H1 (cell line): Measurements from ENCODE around the gene PMF1. TPM values are rescaled to one million over a fixed set of nuclear protein-coding genes. Genes with fewer than 3 reads are reported as not detected.

ENCODE experiments used
- CTCF ChIA-PET: fragments of 300-600 bp; sonication (Branson Sonifier 250); formaldehyde crosslinking; loops from one replicate; lab custom pipeline; 2021; ENCODE audit not compliant: partially characterized antibody; lab: Charles Lee
- POLR2A ChIA-PET: fragments of 300-600 bp; sonication (Branson Sonifier 250); formaldehyde crosslinking; loops from one replicate; lab custom pipeline; 2021; ENCODE audit warnings: inconsistent platforms; ENCODE audit not compliant: partially characterized antibody; lab: Charles Lee
- DNase-seq, 2 experiments: peaks; one replicate each; pipeline versions ENCODE4 v3.0.0 to v3.0.0-alpha.2; 2010 to 2022; ENCODE audit warnings: low spot score in 2 of 2, low read depth in 1 of 2, mixed read lengths in 1 of 2
- FAIRE-seq: peaks from 2 replicates; lab custom pipeline; 2011; peaks lifted over from hg19 to GRCh38; lab: Jason Lieb, UNC
- H2AFZ ChIP-seq: 2 replicates; pipeline ENCODE4 v1.8.1; 2012; ENCODE audit warnings: low read length, inconsistent platforms
- H2AK5ac ChIP-seq: 2 replicates; pipeline ENCODE4 v1.6.1; 2013; ENCODE audit warnings: low read depth, low read length
- H2BK120ac ChIP-seq: replicated peaks from 2 replicates; pipeline ENCODE3; 2013; ENCODE audit warnings: low read depth, low read length, inconsistent platforms
- H2BK12ac ChIP-seq: 2 replicates; pipeline ENCODE4 v1.6.1; 2013; ENCODE audit warnings: low read depth, low read length
- H2BK15ac ChIP-seq: 2 replicates; pipeline ENCODE4 v1.6.1; 2013; ENCODE audit warnings: low read length
- H2BK20ac ChIP-seq: 2 replicates; pipeline ENCODE4 v1.6.1; 2013; ENCODE audit warnings: low read length
- H2BK5ac ChIP-seq: 2 replicates; pipeline ENCODE4 v1.6.1; 2013; ENCODE audit warnings: low read depth, low read length
- H3K14ac ChIP-seq: 2 replicates; pipeline ENCODE4 v1.6.1; 2013; ENCODE audit warnings: inconsistent platforms; ENCODE audit not compliant: insufficient read length
- H3K18ac ChIP-seq: 2 replicates; pipeline ENCODE4 v1.6.1; 2013; ENCODE audit warnings: low read length; ENCODE audit errors: extremely low read depth
- H3K23ac ChIP-seq: 2 replicates; pipeline ENCODE4 v1.6.1; 2013; ENCODE audit warnings: inconsistent platforms; ENCODE audit not compliant: insufficient read length
- H3K23me2 ChIP-seq: 2 replicates; pipeline ENCODE4 v1.6.1; 2013; ENCODE audit warnings: low read depth, low read length
- H3K27ac ChIP-seq: 2 replicates; pipeline ENCODE4 v1.6.1; 2011; ENCODE audit warnings: low read depth, low read length, inconsistent platforms
- H3K27me3 ChIP-seq, 4 experiments: replicated peaks in 1 of 4; 1 replicate in 1 of 4; 2 replicates in 3 of 4; pipeline versions ENCODE4 v1.6.1 to v1.8.1; 2011 to 2013; ENCODE audit warnings: low read length in 3 of 4, mild to moderate bottlenecking in 3 of 4, inconsistent platforms in 2 of 4, mixed read lengths in 2 of 4, moderate library complexity in 1 of 4; ENCODE audit not compliant: control insufficient read depth in 3 of 4, insufficient read depth in 3 of 4; ENCODE audit errors: extremely low read depth in 1 of 4
- H3K36me3 ChIP-seq, 4 experiments: 2 replicates each; pipeline versions ENCODE4 v1.6.1 to v1.8.1; 2011 to 2013; ENCODE audit warnings: mild to moderate bottlenecking in 4 of 4, low read length in 3 of 4, moderate library complexity in 2 of 4, control low read depth in 1 of 4, inconsistent platforms in 1 of 4; ENCODE audit not compliant: insufficient read depth in 4 of 4, control insufficient read depth in 2 of 4
- H3K4ac ChIP-seq: replicated peaks from 2 replicates; pipeline ENCODE3; 2013; ENCODE audit warnings: low read length, low read depth, mixed read lengths, inconsistent platforms; ENCODE audit not compliant: insufficient read length
- H3K4me1 ChIP-seq, 4 experiments: replicated peaks in 1 of 4; 1 replicate in 1 of 4; 2 replicates in 3 of 4; pipeline versions ENCODE4 v1.6.1 to v1.8.1; 2011 to 2013; ENCODE audit warnings: low read length in 3 of 4, inconsistent platforms in 2 of 4, mixed read lengths in 1 of 4; ENCODE audit not compliant: insufficient read depth in 4 of 4, control insufficient read depth in 3 of 4
- H3K4me2 ChIP-seq, 2 experiments: 2 replicates each; pipeline versions ENCODE4 v1.6.1 to v1.8.1; 2011 to 2013; ENCODE audit warnings: low read depth in 2 of 2, low read length in 2 of 2, control low read depth in 1 of 2, inconsistent platforms in 1 of 2, mild to moderate bottlenecking in 1 of 2; ENCODE audit not compliant: insufficient read depth in 1 of 2
- H3K4me3 ChIP-seq, 4 experiments: fragments of 200-600, 300-600 bp in 1 of 4; sonication (generic), shearing (Covaris generic), sonication (Bioruptor Twin) in 1 of 4; 2 replicates each; pipeline versions ENCODE4 v1.5.1 to v1.8.1; 2011 to 2016; ENCODE audit warnings: low read length in 4 of 4, low read depth in 3 of 4, control low read depth in 2 of 4, inconsistent platforms in 2 of 4, mild to moderate bottlenecking in 2 of 4, mixed read lengths in 1 of 4, moderate library complexity in 1 of 4; ENCODE audit not compliant: insufficient read depth in 2 of 4; ENCODE audit errors: extremely low read depth in 1 of 4
- H3K56ac ChIP-seq: replicated peaks from 2 replicates; pipeline ENCODE3; 2013; ENCODE audit warnings: low read depth, mild to moderate bottlenecking, mixed read lengths, low read length, inconsistent platforms; ENCODE audit not compliant: insufficient read length
- H3K79me1 ChIP-seq: 2 replicates; pipeline ENCODE4 v1.6.1; 2013; ENCODE audit warnings: low read depth, low read length, control low read depth
- H3K79me2 ChIP-seq, 2 experiments: 2 replicates each; pipeline versions ENCODE4 v1.6.1 to v1.8.1; 2012 to 2013; ENCODE audit warnings: low read length in 2 of 2, mild to moderate bottlenecking in 2 of 2, inconsistent platforms in 1 of 2; ENCODE audit not compliant: insufficient read depth in 2 of 2, control insufficient read depth in 1 of 2
- H3K9ac ChIP-seq, 4 experiments: replicated peaks in 1 of 4; 1 replicate in 1 of 4; 2 replicates in 3 of 4; pipeline versions ENCODE4 v1.6.1 to v1.8.1; 2011 to 2013; ENCODE audit warnings: low read depth in 3 of 4, low read length in 3 of 4, control low read depth in 2 of 4, mild to moderate bottlenecking in 2 of 4, moderate library complexity in 2 of 4, inconsistent platforms in 1 of 4; ENCODE audit errors: extremely low read depth in 1 of 4
- H3K9me3 ChIP-seq, 2 experiments: 2 replicates each; pipeline versions ENCODE4 v1.6.1 to v1.8.1; 2012 to 2013; ENCODE audit warnings: mild to moderate bottlenecking in 2 of 2, moderate library complexity in 2 of 2, control low read depth in 1 of 2, inconsistent platforms in 1 of 2, low read depth in 1 of 2, low read length in 1 of 2, mixed read lengths in 1 of 2; ENCODE audit not compliant: insufficient read depth in 2 of 2
- H4K20me1 ChIP-seq, 2 experiments: replicated peaks in 1 of 2; 2 replicates each; pipeline versions ENCODE3 to v1.8.1; 2011 to 2013; ENCODE audit warnings: inconsistent platforms in 2 of 2, low read length in 2 of 2, mild to moderate bottlenecking in 1 of 2; ENCODE audit not compliant: insufficient read depth in 2 of 2, control insufficient read depth in 1 of 2
- H4K5ac ChIP-seq: 2 replicates; pipeline ENCODE4 v1.6.1; 2013; ENCODE audit warnings: low read length, low read depth, mixed read lengths, inconsistent platforms; ENCODE audit not compliant: insufficient read length
- H4K8ac ChIP-seq: 2 replicates; pipeline ENCODE4 v1.8.0; 2013; ENCODE audit warnings: mild to moderate bottlenecking, moderate library complexity, low read length, inconsistent platforms; ENCODE audit not compliant: insufficient read depth; ENCODE audit errors: extremely low read depth
- H4K91ac ChIP-seq: replicated peaks from 2 replicates; pipeline ENCODE3; 2013; ENCODE audit warnings: low read length, mixed read lengths, inconsistent platforms; ENCODE audit not compliant: insufficient read length
- BACH1 ChIP-seq: IDR thresholded peaks from 2 replicates; pipeline ENCODE4 v1.6.1; 2012; ENCODE audit warnings: low read length, improper control_type of control experiment
- POLR2AphosphoS5 ChIP-seq: IDR thresholded peaks from 2 replicates; pipeline ENCODE4 v1.6.1; 2011; ENCODE audit warnings: low read depth, low read length
- WGBS, 2 experiments: shearing (Covaris generic) in 1 of 2; methylation state at CpG; one replicate each; pipeline versions ENCODE4 v1.1.6 to v1.1.7; 2013 to 2015; ENCODE audit warnings: low lambda C conversion rate in 2 of 2, mixed read lengths in 2 of 2, inconsistent platforms in 1 of 2, low coverage in 1 of 2, missing lambda C conversion rate in 1 of 2; ENCODE audit not compliant: insufficient replicate concordance in 2 of 2, insufficient coverage in 1 of 2, insufficient read length in 1 of 2; ENCODE audit errors: extremely low coverage in 1 of 2, missing lambda C conversion rate in 1 of 2; 5-methylcytosine and 5-hydroxymethylcytosine counted together
- polyA plus RNA-seq, 7 experiments: library from polyadenylated mRNA; depleted of rRNA in 3 of 7; stranded (reverse) in 5 of 7; unstranded in 2 of 7; fragments of >200 nt in 5 of 7; fragments of 200-250 nt in 2 of 7; gene quantifications; 1 replicate in 5 of 7; 2 replicates in 1 of 7; 4 replicates in 1 of 7; pipeline versions ENCODE4 v1.2.1 to v1.2.3, GENCODE V29; 2011 to 2013; ENCODE audit warnings: missing spikeins in 2 of 7, mixed read lengths in 2 of 7
- total RNA-seq: library from RNA; stranded (reverse); fragmentation: NEBNext Ultra II Directional; extraction: Animal tissue kit (Norgen Biotek cat#: 25700); gene quantifications from 2 replicates; pipeline ENCODE4 v1.2.1, GENCODE V29; 2021

The PMF1 gene
- total and polyA plus RNA-seq, 2 of the 8 experiments (the other 6 are each of a cell fraction or from before 2014, with no cell fraction given), result 113 to 296 TPM

DNA sequence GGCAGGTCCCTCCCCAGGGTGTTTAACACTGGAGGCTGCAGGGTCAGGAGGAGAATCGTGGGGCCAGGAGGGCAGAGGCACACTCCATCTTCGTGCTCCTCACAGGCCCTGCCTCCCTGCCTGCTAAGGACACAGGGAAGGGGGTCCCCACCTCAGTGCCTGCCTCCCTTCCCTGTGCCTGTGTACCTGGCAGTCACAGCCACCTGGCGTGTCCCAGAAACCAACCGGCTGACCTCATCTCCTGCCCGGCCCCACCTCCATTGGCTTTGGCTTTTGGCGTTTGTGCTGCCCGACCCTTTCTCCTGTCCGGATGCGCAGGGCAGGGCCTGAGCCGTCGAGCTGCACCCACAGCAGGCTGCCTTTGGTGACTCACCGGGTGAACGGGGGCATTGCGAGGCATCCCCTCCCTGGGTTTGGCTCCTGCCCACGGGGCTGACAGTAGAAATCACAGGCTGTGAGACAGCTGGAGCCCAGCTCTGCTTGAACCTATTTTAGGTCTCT, 28.6 kb downstream of the PMF1 start:
- Histone ChIP-seq H3K79me2 (no peaks in the 10 kb centered on the region), H3K4ac (no peak overlapping the region), H4K5ac (no peak overlapping the region), H2BK5ac (no peak overlapping the region), H2BK15ac (no peak overlapping the region), H4K91ac (no peak overlapping the region), H3K27ac (no peak overlapping the region), H2AFZ (no peak overlapping the region), H3K79me1 (0 out of 2 replicates have a peak, but pooled peaks cover 2% of the 10 kb centered on the region), H3K23ac (no peak overlapping the region), H2BK120ac (no peak overlapping the region), H3K4me2 (no peak overlapping the region), H3K56ac (no peak overlapping the region), H3K9me3 (no peaks in the 10 kb centered on the region), H4K20me1 (peaks cover 2 to 8% of the 10 kb centered on the region in 2 experiments), H3K4me3 (no peak overlapping the region), H2BK12ac (no peak overlapping the region), H3K36me3 (peaks cover 14 to 29% (median 19%) of the 10 kb centered on the region in 4 experiments; a peak in 7 of 8 replicates), H3K4me1 (peaks cover 0 to 8% (median 0%) of the 10 kb centered on the region in 4 experiments; a peak in 4 of 7 replicates), H3K14ac (no peak overlapping the region), H4K8ac (peak overlapping the region; percentile 39; the same call in 1 of the 2 replicates), H3K23me2 (no peaks in the 10 kb centered on the region), H3K9ac (no peak overlapping the region; a peak in 2 of 7 replicates), H3K27me3 (no peaks in the 10 kb centered on the region), H2AK5ac (no peak overlapping the region), H2BK20ac (no peak overlapping the region), H3K18ac (no peak overlapping the region; the same call in none of the 2 replicates)
- WGBS, 2 experiments, result 93% methylated on average over 10 of the region's 15 CpGs; no CpG with 5 or more reads in 1 of the 2 experiments
- CTCF ChIA-PET, result interaction anchor here (0.6 to 47.2 kb wide), 5 partner anchors 11 to 101 kb away, joined by 3 to 1265 read pairs (median 4); partner anchors contain the start of gene SEMA4A
- FAIRE-seq (no peak), DNase-seq (peak in 1 of 2 experiments; percentile 50)
- TF ChIP-seq POLR2AphosphoS5, result peak; percentile 74; the same call in 1 of the 2 replicates
- TF ChIP-seq BACH1, result no peak
- POLR2A ChIA-PET, result interaction anchor here (0.8 to 11.8 kb wide), 11 partner anchors 9 to 235 kb away, joined by 3 to 102 read pairs (median 5); partner anchors contain the start of genes PMF1, SMG5 and TMEM79
